H1 (cell line): ENCODE results near the gene KCNAB3. TPM values are rescaled to one million over a fixed set of nuclear protein-coding genes. Genes with fewer than 3 reads are reported as not detected.
A peak's percentile ranks its signal among the peaks of the same experiment; 100 is the strongest.

ENCODE experiments used
- CTCF ChIA-PET: fragments of 300-600 bp; sonication (Branson Sonifier 250); formaldehyde crosslinking; loops from one replicate; lab custom pipeline; 2021; ENCODE audit not compliant: partially characterized antibody; lab: Charles Lee
- POLR2A ChIA-PET: fragments of 300-600 bp; sonication (Branson Sonifier 250); formaldehyde crosslinking; loops from one replicate; lab custom pipeline; 2021; ENCODE audit warnings: inconsistent platforms; ENCODE audit not compliant: partially characterized antibody; lab: Charles Lee
- DNase-seq, 2 experiments: peaks; one replicate each; pipeline versions ENCODE4 v3.0.0 to v3.0.0-alpha.2; 2010 to 2022; ENCODE audit warnings: low spot score in 2 of 2, low read depth in 1 of 2, mixed read lengths in 1 of 2
- FAIRE-seq: peaks from 2 replicates; lab custom pipeline; 2011; peaks lifted over from hg19 to GRCh38; lab: Jason Lieb, UNC
- H2AFZ ChIP-seq: 2 replicates; pipeline ENCODE4 v1.8.1; 2012; ENCODE audit warnings: low read length, inconsistent platforms
- H2AK5ac ChIP-seq: 2 replicates; pipeline ENCODE4 v1.6.1; 2013; ENCODE audit warnings: low read depth, low read length
- H2BK120ac ChIP-seq: replicated peaks from 2 replicates; pipeline ENCODE3; 2013; ENCODE audit warnings: low read depth, low read length, inconsistent platforms
- H2BK12ac ChIP-seq: 2 replicates; pipeline ENCODE4 v1.6.1; 2013; ENCODE audit warnings: low read depth, low read length
- H2BK15ac ChIP-seq: 2 replicates; pipeline ENCODE4 v1.6.1; 2013; ENCODE audit warnings: low read length
- H2BK20ac ChIP-seq: 2 replicates; pipeline ENCODE4 v1.6.1; 2013; ENCODE audit warnings: low read length
- H2BK5ac ChIP-seq: 2 replicates; pipeline ENCODE4 v1.6.1; 2013; ENCODE audit warnings: low read depth, low read length
- H3K14ac ChIP-seq: 2 replicates; pipeline ENCODE4 v1.6.1; 2013; ENCODE audit warnings: inconsistent platforms; ENCODE audit not compliant: insufficient read length
- H3K18ac ChIP-seq: 2 replicates; pipeline ENCODE4 v1.6.1; 2013; ENCODE audit warnings: low read length; ENCODE audit errors: extremely low read depth
- H3K23ac ChIP-seq: 2 replicates; pipeline ENCODE4 v1.6.1; 2013; ENCODE audit warnings: inconsistent platforms; ENCODE audit not compliant: insufficient read length
- H3K23me2 ChIP-seq: 2 replicates; pipeline ENCODE4 v1.6.1; 2013; ENCODE audit warnings: low read depth, low read length
- H3K27ac ChIP-seq: 2 replicates; pipeline ENCODE4 v1.6.1; 2011; ENCODE audit warnings: low read depth, low read length, inconsistent platforms
- H3K27me3 ChIP-seq, 4 experiments: replicated peaks in 1 of 4; 1 replicate in 1 of 4; 2 replicates in 3 of 4; pipeline versions ENCODE4 v1.6.1 to v1.8.1; 2011 to 2013; ENCODE audit warnings: low read length in 3 of 4, mild to moderate bottlenecking in 3 of 4, inconsistent platforms in 2 of 4, mixed read lengths in 2 of 4, moderate library complexity in 1 of 4; ENCODE audit not compliant: control insufficient read depth in 3 of 4, insufficient read depth in 3 of 4; ENCODE audit errors: extremely low read depth in 1 of 4
- H3K36me3 ChIP-seq, 4 experiments: 2 replicates each; pipeline versions ENCODE4 v1.6.1 to v1.8.1; 2011 to 2013; ENCODE audit warnings: mild to moderate bottlenecking in 4 of 4, low read length in 3 of 4, moderate library complexity in 2 of 4, control low read depth in 1 of 4, inconsistent platforms in 1 of 4; ENCODE audit not compliant: insufficient read depth in 4 of 4, control insufficient read depth in 2 of 4
- H3K4ac ChIP-seq: replicated peaks from 2 replicates; pipeline ENCODE3; 2013; ENCODE audit warnings: low read length, low read depth, mixed read lengths, inconsistent platforms; ENCODE audit not compliant: insufficient read length
- H3K4me1 ChIP-seq, 4 experiments: replicated peaks in 1 of 4; 1 replicate in 1 of 4; 2 replicates in 3 of 4; pipeline versions ENCODE4 v1.6.1 to v1.8.1; 2011 to 2013; ENCODE audit warnings: low read length in 3 of 4, inconsistent platforms in 2 of 4, mixed read lengths in 1 of 4; ENCODE audit not compliant: insufficient read depth in 4 of 4, control insufficient read depth in 3 of 4
- H3K4me2 ChIP-seq, 2 experiments: 2 replicates each; pipeline versions ENCODE4 v1.6.1 to v1.8.1; 2011 to 2013; ENCODE audit warnings: low read depth in 2 of 2, low read length in 2 of 2, control low read depth in 1 of 2, inconsistent platforms in 1 of 2, mild to moderate bottlenecking in 1 of 2; ENCODE audit not compliant: insufficient read depth in 1 of 2
- H3K4me3 ChIP-seq, 4 experiments: fragments of 200-600, 300-600 bp in 1 of 4; sonication (generic), shearing (Covaris generic), sonication (Bioruptor Twin) in 1 of 4; 2 replicates each; pipeline versions ENCODE4 v1.5.1 to v1.8.1; 2011 to 2016; ENCODE audit warnings: low read length in 4 of 4, low read depth in 3 of 4, control low read depth in 2 of 4, inconsistent platforms in 2 of 4, mild to moderate bottlenecking in 2 of 4, mixed read lengths in 1 of 4, moderate library complexity in 1 of 4; ENCODE audit not compliant: insufficient read depth in 2 of 4; ENCODE audit errors: extremely low read depth in 1 of 4
- H3K56ac ChIP-seq: replicated peaks from 2 replicates; pipeline ENCODE3; 2013; ENCODE audit warnings: low read depth, mild to moderate bottlenecking, mixed read lengths, low read length, inconsistent platforms; ENCODE audit not compliant: insufficient read length
- H3K79me1 ChIP-seq: 2 replicates; pipeline ENCODE4 v1.6.1; 2013; ENCODE audit warnings: low read depth, low read length, control low read depth
- H3K79me2 ChIP-seq, 2 experiments: 2 replicates each; pipeline versions ENCODE4 v1.6.1 to v1.8.1; 2012 to 2013; ENCODE audit warnings: low read length in 2 of 2, mild to moderate bottlenecking in 2 of 2, inconsistent platforms in 1 of 2; ENCODE audit not compliant: insufficient read depth in 2 of 2, control insufficient read depth in 1 of 2
- H3K9ac ChIP-seq, 4 experiments: replicated peaks in 1 of 4; 1 replicate in 1 of 4; 2 replicates in 3 of 4; pipeline versions ENCODE4 v1.6.1 to v1.8.1; 2011 to 2013; ENCODE audit warnings: low read depth in 3 of 4, low read length in 3 of 4, control low read depth in 2 of 4, mild to moderate bottlenecking in 2 of 4, moderate library complexity in 2 of 4, inconsistent platforms in 1 of 4; ENCODE audit errors: extremely low read depth in 1 of 4
- H3K9me3 ChIP-seq, 2 experiments: 2 replicates each; pipeline versions ENCODE4 v1.6.1 to v1.8.1; 2012 to 2013; ENCODE audit warnings: mild to moderate bottlenecking in 2 of 2, moderate library complexity in 2 of 2, control low read depth in 1 of 2, inconsistent platforms in 1 of 2, low read depth in 1 of 2, low read length in 1 of 2, mixed read lengths in 1 of 2; ENCODE audit not compliant: insufficient read depth in 2 of 2
- H4K20me1 ChIP-seq, 2 experiments: replicated peaks in 1 of 2; 2 replicates each; pipeline versions ENCODE3 to v1.8.1; 2011 to 2013; ENCODE audit warnings: inconsistent platforms in 2 of 2, low read length in 2 of 2, mild to moderate bottlenecking in 1 of 2; ENCODE audit not compliant: insufficient read depth in 2 of 2, control insufficient read depth in 1 of 2
- H4K5ac ChIP-seq: 2 replicates; pipeline ENCODE4 v1.6.1; 2013; ENCODE audit warnings: low read length, low read depth, mixed read lengths, inconsistent platforms; ENCODE audit not compliant: insufficient read length
- H4K8ac ChIP-seq: 2 replicates; pipeline ENCODE4 v1.8.0; 2013; ENCODE audit warnings: mild to moderate bottlenecking, moderate library complexity, low read length, inconsistent platforms; ENCODE audit not compliant: insufficient read depth; ENCODE audit errors: extremely low read depth
- H4K91ac ChIP-seq: replicated peaks from 2 replicates; pipeline ENCODE3; 2013; ENCODE audit warnings: low read length, mixed read lengths, inconsistent platforms; ENCODE audit not compliant: insufficient read length
- BACH1 ChIP-seq: IDR thresholded peaks from 2 replicates; pipeline ENCODE4 v1.6.1; 2012; ENCODE audit warnings: low read length, improper control_type of control experiment
- BCL11A ChIP-seq, 2 experiments: IDR thresholded peaks; one replicate each; pipeline ENCODE4 v1.6.1; 2011; ENCODE audit warnings: low read depth in 2 of 2, low read length in 2 of 2, mild to moderate bottlenecking in 2 of 2
- CHD1 ChIP-seq: IDR thresholded peaks from 2 replicates; pipeline ENCODE4 v1.6.1; 2012; ENCODE audit warnings: low read depth, low read length, improper control_type of control experiment
- CREB1 ChIP-seq: IDR thresholded peaks from 2 replicates; pipeline ENCODE4 v1.6.1; 2012; ENCODE audit warnings: inconsistent platforms
- CTBP2 ChIP-seq: IDR thresholded peaks from 2 replicates; pipeline ENCODE4 v1.7.0; 2011; ENCODE audit warnings: borderline replicate concordance, mild to moderate bottlenecking, moderate library complexity, mixed read lengths, low read length; ENCODE audit not compliant: insufficient read depth, insufficient read length
- NANOG ChIP-seq: IDR thresholded peaks from 2 replicates; pipeline ENCODE4 v1.6.1; 2011; ENCODE audit warnings: low read length, low read depth, mild to moderate bottlenecking, inconsistent platforms; ENCODE audit not compliant: insufficient read depth, poor library complexity, severe bottlenecking
- POLR2A ChIP-seq, 2 experiments: IDR thresholded peaks; 1 replicate in 1 of 2; 2 replicates in 1 of 2; pipeline ENCODE4 v1.6.1; 2011; ENCODE audit warnings: low read depth in 2 of 2, low read length in 2 of 2, mild to moderate bottlenecking in 2 of 2; ENCODE audit errors: control extremely low read depth in 1 of 2
- POU5F1 ChIP-seq: IDR thresholded peaks from 2 replicates; pipeline ENCODE4 v1.6.1; 2011; ENCODE audit warnings: low read depth, mild to moderate bottlenecking, low read length, moderate library complexity
- SIN3A ChIP-seq, 2 experiments: IDR thresholded peaks in 1 of 2; conservative IDR thresholded peaks in 1 of 2; 2 replicates each; pipeline ENCODE4 v1.6.1; 2011 to 2012; ENCODE audit warnings: low read length in 2 of 2, improper control_type of control experiment in 1 of 2, low read depth in 1 of 2, mild to moderate bottlenecking in 1 of 2
- SP1 ChIP-seq: IDR thresholded peaks from 2 replicates; pipeline ENCODE4 v1.6.1; 2011; ENCODE audit warnings: low read depth, low read length
- TEAD4 ChIP-seq: IDR thresholded peaks from 2 replicates; pipeline ENCODE4 v1.6.1; 2012; ENCODE audit warnings: low read depth, low read length, inconsistent platforms, mixed read lengths
- WGBS, 2 experiments: shearing (Covaris generic) in 1 of 2; methylation state at CpG; one replicate each; pipeline versions ENCODE4 v1.1.6 to v1.1.7; 2013 to 2015; ENCODE audit warnings: low lambda C conversion rate in 2 of 2, mixed read lengths in 2 of 2, inconsistent platforms in 1 of 2, low coverage in 1 of 2, missing lambda C conversion rate in 1 of 2; ENCODE audit not compliant: insufficient replicate concordance in 2 of 2, insufficient coverage in 1 of 2, insufficient read length in 1 of 2; ENCODE audit errors: extremely low coverage in 1 of 2, missing lambda C conversion rate in 1 of 2; 5-methylcytosine and 5-hydroxymethylcytosine counted together
- polyA plus RNA-seq, 7 experiments: library from polyadenylated mRNA; depleted of rRNA in 3 of 7; stranded (reverse) in 5 of 7; unstranded in 2 of 7; fragments of >200 nt in 5 of 7; fragments of 200-250 nt in 2 of 7; gene quantifications; 1 replicate in 5 of 7; 2 replicates in 1 of 7; 4 replicates in 1 of 7; pipeline versions ENCODE4 v1.2.1 to v1.2.3, GENCODE V29; 2011 to 2013; ENCODE audit warnings: missing spikeins in 2 of 7, mixed read lengths in 2 of 7
- total RNA-seq: library from RNA; stranded (reverse); fragmentation: NEBNext Ultra II Directional; extraction: Animal tissue kit (Norgen Biotek cat#: 25700); gene quantifications from 2 replicates; pipeline ENCODE4 v1.2.1, GENCODE V29; 2021

The KCNAB3 gene
- total and polyA plus RNA-seq, 2 of the 8 experiments (the other 6 are each of a cell fraction or from before 2014, with no cell fraction given), result 1.7 to 2.4 TPM

- no peak overlapping the region; a peak in 1 of 7 replicates for H3K9ac ChIP-seq
- no peak overlapping the region for H4K5ac ChIP-seq
- no peak overlapping the region for H2AK5ac ChIP-seq
- no peaks in the 10 kb centered on the region for H3K36me3 ChIP-seq
- H2BK20ac ChIP-seq, result peak overlapping the region; percentile 18; the same call in 1 of the 2 replicates
- 0 out of 2 replicates have a peak overlapping the region, but pooled peaks have one; percentile 50 for H2BK12ac ChIP-seq
- H4K91ac ChIP-seq, result peak overlapping the region; percentile 67
- no peaks in the 10 kb centered on the region for H3K79me1 ChIP-seq
- peak overlapping the region; percentile 7 to 53 (median 26); a peak in 6 of 8 replicates for H3K4me3 ChIP-seq
- no peak for FAIRE-seq
- no peak overlapping the region for H2BK120ac ChIP-seq
- peaks cover 3 to 13% (median 5%) of the 10 kb centered on the region in 4 experiments for H3K4me1 ChIP-seq
- no peak overlapping the region for H3K56ac ChIP-seq
- no peaks in the 10 kb centered on the region for H3K79me2 ChIP-seq
- WGBS, 2 experiments, result 18% methylated on average over 41 of the region's 45 CpGs; no CpG with 5 or more reads in 1 of the 2 experiments
- peak overlapping the region; percentile 11; the same call in 1 of the 2 replicates for H4K8ac ChIP-seq
- H4K20me1 ChIP-seq, result peaks cover 0 to 2% of the 10 kb centered on the region in 2 experiments
- POLR2A ChIA-PET, result interaction anchor here (1.0 to 1.7 kb wide), 3 partner anchors 9 to 82 kb away, joined by 3 to 5 read pairs (median 4); partner anchors contain the start of genes CNTROB and TRAPPC1
- H3K18ac ChIP-seq, result peak overlapping the region; percentile 83
- peak overlapping the region; percentile 71; the same call in 1 of the 2 replicates for H2AFZ ChIP-seq
- peaks cover 6 to 65% (median 55%) of the 10 kb centered on the region in 4 experiments for H3K27me3 ChIP-seq
- H3K23me2 ChIP-seq, result peaks cover 7% of the 10 kb centered on the region; the same call in 1 of the 2 replicates
- H2BK15ac ChIP-seq, result peak overlapping the region; percentile 72; the same call in 1 of the 2 replicates
- no peak overlapping the region for H3K23ac ChIP-seq
- H2BK5ac ChIP-seq, result no peak overlapping the region
- peak overlapping the region; percentile 63 to 69 for H3K4me2 ChIP-seq
- H3K27ac ChIP-seq, result no peak overlapping the region
- H3K9me3 ChIP-seq, result no peaks in the 10 kb centered on the region
- no peak overlapping the region for H3K14ac ChIP-seq
- CTCF ChIA-PET, result interaction anchor here (1.0 to 2.3 kb wide), 10 partner anchors 10 to 135 kb away, joined by 3 to 10 read pairs (median 4); partner anchors contain the start of gene CNTROB
- H3K4ac ChIP-seq, result no peak overlapping the region
- peak in 1 of 2 experiments; percentile 90 for DNase-seq
- TF ChIP-seq NANOG (no peak), TEAD4 (peak; percentile 57; the same call in 1 of the 2 replicates), CREB1 (peak; percentile 68), BACH1 (0 out of 2 replicates have a peak, but pooled peaks have one; percentile 8), CTBP2 (no peak), POLR2A (IDR thresholded peaks at IDR 0.05; ENCODE audit: control extremely low read depth in 1 of 2, low read depth in 2 of 2, low read length in 2 of 2) (no peak; a peak in 1 of 3 replicates), BCL11A (IDR thresholded peaks at IDR 0.05; ENCODE audit: low read depth in 2 of 2, low read length in 2 of 2) (no peak), SIN3A (conservative IDR thresholded peaks at IDR 0.05 in 1 of 2, IDR thresholded peaks at IDR 0.05 in 1 of 2; ENCODE audit: low read depth in 1 of 2, low read length in 2 of 2) (peak in 1 of 2 experiments; percentile 53; a peak in 1 of 4 replicates), CHD1 (no peak), SP1 (peak; percentile 68), POU5F1 (no peak)
Observed at GRCh38 chr17:7922845-7923628, 6.6 kb downstream of the KCNAB3 start.
